GM19099 (cell line): ENCODE measurements around the gene MX2.

Experiments
- POLR2A ChIP-seq: IDR thresholded peaks from 3 replicates; pipeline ENCODE4 v1.6.1; 2011; ENCODE audit warnings: low read depth; ENCODE audit not compliant: insufficient read length; ENCODE audit errors: extremely low read depth

The MX2 gene, protein sequence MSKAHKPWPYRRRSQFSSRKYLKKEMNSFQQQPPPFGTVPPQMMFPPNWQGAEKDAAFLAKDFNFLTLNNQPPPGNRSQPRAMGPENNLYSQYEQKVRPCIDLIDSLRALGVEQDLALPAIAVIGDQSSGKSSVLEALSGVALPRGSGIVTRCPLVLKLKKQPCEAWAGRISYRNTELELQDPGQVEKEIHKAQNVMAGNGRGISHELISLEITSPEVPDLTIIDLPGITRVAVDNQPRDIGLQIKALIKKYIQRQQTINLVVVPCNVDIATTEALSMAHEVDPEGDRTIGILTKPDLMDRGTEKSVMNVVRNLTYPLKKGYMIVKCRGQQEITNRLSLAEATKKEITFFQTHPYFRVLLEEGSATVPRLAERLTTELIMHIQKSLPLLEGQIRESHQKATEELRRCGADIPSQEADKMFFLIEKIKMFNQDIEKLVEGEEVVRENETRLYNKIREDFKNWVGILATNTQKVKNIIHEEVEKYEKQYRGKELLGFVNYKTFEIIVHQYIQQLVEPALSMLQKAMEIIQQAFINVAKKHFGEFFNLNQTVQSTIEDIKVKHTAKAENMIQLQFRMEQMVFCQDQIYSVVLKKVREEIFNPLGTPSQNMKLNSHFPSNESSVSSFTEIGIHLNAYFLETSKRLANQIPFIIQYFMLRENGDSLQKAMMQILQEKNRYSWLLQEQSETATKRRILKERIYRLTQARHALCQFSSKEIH

GRCh38 chr21:41361786-41362604 lies at the start of gene MX2:
Gene MX2 (plus strand): TSS chr21:41362027. CDS start chr21:41376907, 14,880 bp downstream.
- peak; percentile 73 for TF ChIP-seq POLR2A

DNA sequence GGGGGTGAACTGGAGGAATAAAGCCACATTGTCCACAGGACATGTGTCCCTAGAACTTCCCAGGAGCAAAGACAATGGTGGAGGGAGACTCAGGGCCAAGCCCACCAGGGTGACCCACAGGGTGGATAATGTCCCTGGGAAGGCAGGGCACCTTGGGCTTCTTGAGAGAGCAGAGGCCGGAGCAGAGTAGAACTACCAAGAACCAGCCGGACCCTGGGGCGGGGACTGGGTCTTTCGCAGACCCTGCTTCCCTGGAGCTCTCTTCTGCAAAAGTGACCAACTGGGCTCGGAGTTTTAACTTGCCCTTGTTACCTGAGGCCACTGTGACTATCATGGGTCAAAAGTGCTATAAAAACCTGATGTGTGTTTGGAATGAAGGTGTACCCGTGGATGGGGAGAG lies 46.1 kb upstream of the MX2 start:
- no peak for TF ChIP-seq POLR2A

GRCh38 chr21:41316200-41317062 lies 45.4 kb upstream of the MX2 start, which contains the start of gene FAM3B:
Gene FAM3B (plus strand): TSS chr21:41316801. CDS start chr21:41316880, 79 bp downstream.
- no peak for TF ChIP-seq POLR2A

DNA sequence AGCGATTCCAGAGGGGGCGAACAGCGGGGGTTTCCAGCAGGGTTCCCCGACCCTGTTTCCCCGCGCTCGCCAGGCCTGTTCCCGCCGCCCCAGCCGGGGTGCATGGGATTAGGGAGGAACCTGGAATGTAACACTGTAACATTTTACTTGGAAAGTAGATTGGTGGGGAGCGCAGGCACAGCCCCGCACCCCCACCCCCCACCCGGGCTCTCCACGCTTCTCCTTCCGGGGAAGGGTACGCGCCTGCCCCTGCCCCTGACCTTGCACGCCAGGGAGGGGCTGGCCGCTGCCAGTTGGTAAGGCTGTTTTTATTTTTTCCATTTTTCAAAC lies 44.8 kb upstream of the MX2 start:
- TF ChIP-seq POLR2A = no peak

- no peak for TF ChIP-seq POLR2A
Observed at GRCh38 chr21:41317458-41317857, 44.4 kb upstream of the MX2 start.

- TF ChIP-seq POLR2A = no peak
Observed at GRCh38 chr21:41318218-41318617, 43.6 kb upstream of the MX2 start.

GRCh38 chr21:41319273-41319672 lies 42.6 kb upstream of the MX2 start:
- no peak for TF ChIP-seq POLR2A

- no peak for TF ChIP-seq POLR2A
Observed at GRCh38 chr21:41321211-41321907, 40.5 kb upstream of the MX2 start.

DNA sequence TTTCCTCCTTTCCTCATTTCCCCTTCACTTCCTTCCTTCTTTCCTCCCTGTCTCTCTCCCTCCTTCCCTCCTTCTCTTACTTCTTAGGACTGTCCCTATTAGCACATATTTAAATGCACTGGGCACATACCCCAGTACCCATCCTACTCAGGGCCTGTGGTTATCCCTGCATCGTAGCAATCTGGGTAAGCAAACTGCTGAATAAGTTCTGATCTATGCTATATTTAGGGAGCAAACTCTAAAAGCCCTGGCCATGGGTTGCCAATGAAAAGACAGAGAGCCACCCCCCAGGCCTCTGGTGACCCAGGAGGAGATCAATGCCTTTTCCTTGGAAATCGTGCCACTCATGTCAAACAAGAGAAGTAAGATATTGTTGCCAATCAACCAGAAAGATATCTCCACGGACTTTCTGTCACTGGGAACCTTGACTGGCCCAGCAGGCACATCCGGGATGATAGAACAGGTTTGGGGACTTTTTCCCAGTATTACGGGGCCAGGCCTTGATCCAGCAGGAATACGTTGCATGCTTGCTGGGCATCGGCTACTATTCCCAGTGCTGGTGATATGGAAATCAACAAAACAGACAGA lies 39.8 kb upstream of the MX2 start:
- no peak for TF ChIP-seq POLR2A

GRCh38 chr21:41322496-41323382 lies 39.1 kb upstream of the MX2 start:
- TF ChIP-seq POLR2A = no peak

DNA sequence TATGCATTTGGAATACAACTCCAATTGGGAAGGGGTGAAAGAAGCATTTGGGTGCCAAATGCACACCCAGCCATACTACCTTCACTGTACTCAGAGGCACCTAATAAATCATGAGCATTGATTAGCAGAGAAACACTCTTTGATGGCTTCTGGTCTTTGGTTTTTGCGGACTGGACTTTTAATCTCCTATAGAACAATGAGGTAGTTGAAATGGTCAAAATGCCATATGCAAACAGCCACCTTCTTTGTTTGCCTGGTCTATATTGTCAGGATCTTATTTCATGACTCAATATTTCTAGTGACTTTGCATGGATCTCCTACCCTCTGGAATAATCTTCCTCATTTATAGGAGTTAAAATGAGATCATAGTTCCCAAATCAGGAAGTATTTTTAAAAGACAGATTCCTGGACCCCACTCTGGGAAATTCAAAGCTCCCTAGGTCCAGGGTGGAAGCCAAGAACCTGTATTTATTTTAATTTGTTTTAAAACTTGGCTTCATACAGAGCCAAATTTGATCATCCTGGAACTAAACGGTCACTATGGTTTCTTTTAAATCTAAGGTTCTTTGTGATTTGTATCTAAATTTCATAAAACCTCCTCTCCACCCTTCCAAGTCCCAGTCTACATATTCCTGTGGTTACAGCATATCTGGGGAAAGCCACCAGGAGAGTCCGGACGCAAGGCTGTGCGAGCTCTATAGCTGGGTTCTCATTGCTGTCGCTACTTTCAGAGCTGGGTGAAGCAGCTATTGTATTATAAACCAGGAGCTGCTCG lies 36.5 kb upstream of the MX2 start:
- TF ChIP-seq POLR2A = no peak
